HCT116 (cell line): ENCODE measurements around the gene CFAP43. TPM values are rescaled to one million over a fixed set of nuclear protein-coding genes. Genes with fewer than 3 reads are reported as not detected.
"Not testable (repeated sequence)": the region's sequence is repeated elsewhere in the genome, so short reads cannot be mapped to it uniquely, and the experiment has no call there.

Source experiments
- ATAC-seq: fragments of 200-7000 bp; cut with Tn5 transposase; 2 replicates; pipeline ENCODE4 v1.9.1; 2020; ENCODE audit warnings: mild to moderate bottlenecking, moderate library complexity
- BruUV-seq: library from RNA; stranded (reverse); fragments of 400-500 nt; replicated peaks from 2 replicates; lab custom pipeline; 2021; lab: Mats Ljungman, UMichigan
- CTCF ChIA-PET: fragments of 300-600 bp; sonication (Branson Sonifier 250); formaldehyde crosslinking; loops from one replicate; lab custom pipeline; 2021; ENCODE audit warnings: antibody characterized with exemption; lab: Charles Lee
- POLR2A ChIA-PET: fragments of 300-600, 350-600 bp; sonication (Branson Sonifier 250); formaldehyde crosslinking; loops from one replicate; lab custom pipeline; 2021; ENCODE audit warnings: antibody characterized with exemption; lab: Charles Lee
- RAD21 ChIA-PET, 2 experiments: fragments of 300-600 bp; sonication (Branson Sonifier 250); formaldehyde crosslinking; loops; one replicate each; lab custom pipeline; 2023; ENCODE audit warnings: low total read pairs in 2 of 2; ENCODE audit not compliant: uncharacterized antibody in 2 of 2, unreplicated experiment in 2 of 2, low non-redundant PET in 1 of 2; lab: Charles Lee
- DNase-seq: peaks from one replicate; pipeline ENCODE4 v3.0.0-alpha.2; 2010; ENCODE audit warnings: low read depth, low spot score
- H2AFZ ChIP-seq: fragments of 200-600 bp; shearing (Covaris generic), sonication (generic); 2 replicates; pipeline ENCODE4 v1.6.1; 2017; ENCODE audit warnings: low read depth, mixed run types, mixed read lengths, antibody characterized with exemption, low read length; ENCODE audit not compliant: poor library complexity, severe bottlenecking
- H3K27ac ChIP-seq: 2 replicates; pipeline ENCODE4 v1.5.1; 2012; ENCODE audit warnings: low read depth, low read length
- H3K27me3 ChIP-seq: fragments of 200-600 bp; sonication (generic); 2 replicates; pipeline ENCODE4 v1.6.1; 2016; ENCODE audit warnings: mixed run types, low read length, mixed read lengths; ENCODE audit not compliant: insufficient read depth
- H3K36me3 ChIP-seq, 2 experiments: fragments of 200-500 bp in 1 of 2; fragments of 200-600 bp in 1 of 2; sonication (Bioruptor generic) in 1 of 2; sonication (generic) in 1 of 2; 2 replicates each; pipeline versions ENCODE4 v1.5.1 to v1.6.1; 2014 to 2016; ENCODE audit warnings: low read length in 2 of 2, inconsistent platforms in 1 of 2, mixed read lengths in 1 of 2, mixed run types in 1 of 2; ENCODE audit not compliant: insufficient read depth in 2 of 2, control insufficient read depth in 1 of 2
- H3K4me1 ChIP-seq, 2 experiments: fragments of 200-600 bp in 1 of 2; sonication (generic) in 1 of 2; 2 replicates each; pipeline versions ENCODE4 v1.5.1 to v1.6.1; 2012 to 2017; ENCODE audit warnings: low read length in 2 of 2, inconsistent platforms in 1 of 2, mild to moderate bottlenecking in 1 of 2, mixed read lengths in 1 of 2, mixed run types in 1 of 2, moderate library complexity in 1 of 2; ENCODE audit not compliant: insufficient read depth in 2 of 2, control insufficient read depth in 1 of 2
- H3K4me2 ChIP-seq: fragments of 200-600 bp; sonication (generic); 2 replicates; pipeline ENCODE4 v1.6.1; 2017; ENCODE audit warnings: mixed run types, low read length, mixed read lengths
- H3K4me3 ChIP-seq, 2 experiments: fragments of 200-600 bp in 1 of 2; sonication (generic) in 1 of 2; replicated peaks in 1 of 2; 2 replicates each; pipeline ENCODE4 v1.5.1; 2011 to 2016; ENCODE audit warnings: low read length in 2 of 2, control low read depth in 1 of 2, low read depth in 1 of 2, mild to moderate bottlenecking in 1 of 2, mixed read lengths in 1 of 2, mixed run types in 1 of 2
- H3K79me2 ChIP-seq: fragments of 200-600 bp; sonication (generic); 2 replicates; pipeline ENCODE4 v1.6.1; 2017; ENCODE audit warnings: mild to moderate bottlenecking, mixed run types, low read length, moderate library complexity, mixed read lengths; ENCODE audit not compliant: insufficient read depth
- H3K9ac ChIP-seq: fragments of 200-600 bp; sonication (generic); 2 replicates; pipeline ENCODE4 v1.6.1; 2016; ENCODE audit warnings: low read length, mixed read lengths
- H3K9me2 ChIP-seq: fragments of 200-600 bp; sonication (generic), shearing (Covaris generic); 2 replicates; pipeline ENCODE4 v1.6.1; 2017; ENCODE audit warnings: mixed run types, mild to moderate bottlenecking, moderate library complexity; ENCODE audit not compliant: insufficient read depth
- H3K9me3 ChIP-seq, 2 experiments: fragments of 200-500 bp in 1 of 2; fragments of 200-600 bp in 1 of 2; sonication (Bioruptor generic) in 1 of 2; sonication (generic) in 1 of 2; 2 replicates each; pipeline ENCODE4 v1.6.1; 2014 to 2017; ENCODE audit warnings: low read length in 2 of 2, mixed read lengths in 2 of 2, inconsistent platforms in 1 of 2, low read depth in 1 of 2, mild to moderate bottlenecking in 1 of 2, mixed run types in 1 of 2, moderate library complexity in 1 of 2; ENCODE audit not compliant: control insufficient read depth in 1 of 2, insufficient read depth in 1 of 2
- H4K20me1 ChIP-seq: fragments of 200-600 bp; sonication (generic), shearing (Covaris generic); 2 replicates; pipeline ENCODE4 v1.6.1; 2017; ENCODE audit warnings: mixed run types, mild to moderate bottlenecking, moderate library complexity; ENCODE audit not compliant: insufficient read depth
- EGR1 ChIP-seq: IDR thresholded peaks from 2 replicates; pipeline ENCODE4 v1.6.1; 2012; ENCODE audit warnings: low read depth
- POLR2A ChIP-seq: IDR thresholded peaks from 2 replicates; pipeline ENCODE4 v1.7.0; 2011; ENCODE audit warnings: borderline replicate concordance; ENCODE audit not compliant: insufficient read depth, insufficient read length; ENCODE audit errors: extremely low read depth
- ZFX ChIP-seq: fragments of 450-650 bp; IDR thresholded peaks from 2 replicates; pipeline ENCODE4 v1.6.1; 2017
- ZNF274 ChIP-seq: fragments of 200-500 bp; sonication (Bioruptor generic); IDR thresholded peaks from 2 replicates; pipeline ENCODE4 v1.6.1; 2014; ENCODE audit warnings: mild to moderate bottlenecking, low read depth, low read length, inconsistent platforms
- intact Hi-C: fragments of 100-400 bp; cut with micrococcal nuclease; formaldehyde crosslinking; loops from 2 replicates; pipeline ENCODE4 v1.10.0; 2022
- total RNA-seq: library from RNA; stranded (reverse); gene quantifications from one replicate; pipeline ENCODE4 v1.2.1, GENCODE V29; 2021; ENCODE audit not compliant: unreplicated experiment
- TF ChIP-seq, protein P1 (sequence below): IDR thresholded peaks from 2 replicates; pipeline ENCODE4 v1.6.1; 2012
- TF ChIP-seq, protein P2 (sequence below), 3 experiments: fragments of 200-600 bp in 1 of 3; sonication (generic) in 1 of 3; IDR thresholded peaks in 2 of 3; conservative IDR thresholded peaks in 1 of 3; 2 replicates each; pipeline ENCODE4 v1.5.1; 2012 to 2017; ENCODE audit warnings: low read depth in 2 of 3, low read length in 2 of 3, antibody characterized with exemption in 1 of 3, borderline replicate concordance in 1 of 3, control low read depth in 1 of 3, mild to moderate bottlenecking in 1 of 3, mixed read lengths in 1 of 3, mixed run types in 1 of 3, moderate library complexity in 1 of 3; ENCODE audit not compliant: insufficient read depth in 1 of 3

CFAP43 gene
- total RNA-seq, 1 experiment from 2014 or later = 4.0 TPM

DNA sequence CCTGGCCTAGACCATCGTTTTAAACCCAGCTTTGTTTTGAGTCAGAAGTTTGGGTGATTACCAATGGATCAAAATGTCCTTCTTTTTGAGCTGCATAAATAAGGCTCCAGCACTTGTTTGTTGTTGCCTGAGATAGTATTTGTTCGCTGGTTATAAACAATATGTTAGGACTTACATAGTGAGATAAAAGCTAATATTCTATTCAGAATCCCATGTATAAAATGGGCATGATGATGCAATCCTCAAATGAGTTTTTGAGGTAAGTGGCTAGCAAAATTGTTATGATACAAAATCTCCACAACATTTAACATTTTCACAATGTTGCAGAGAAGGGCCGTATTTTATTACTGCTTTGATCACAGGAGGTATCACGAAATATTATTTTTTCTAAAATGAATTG is 48.5 kb downstream of the CFAP43 start:
- no peaks in the 10 kb centered on the region for H3K79me2 ChIP-seq
- intact Hi-C loops = no loop called here
- BruUV-seq = no TSS peak
- H3K9ac ChIP-seq = no peak overlapping the region
- H3K9me2 ChIP-seq = no peaks in the 10 kb centered on the region
- DNase-seq (no peak), ATAC-seq (no peak)
- H3K4me1 ChIP-seq = no peaks in the 10 kb centered on the region
- ChIA-PET RAD21 (no interaction called here), CTCF (interaction anchor here (0.7 kb wide), 1 partner anchor 42 kb away, joined by 3 read pairs; no protein-coding TSS in a partner anchor), POLR2A (no interaction called here)
- TF ChIP-seq, protein P1, sequence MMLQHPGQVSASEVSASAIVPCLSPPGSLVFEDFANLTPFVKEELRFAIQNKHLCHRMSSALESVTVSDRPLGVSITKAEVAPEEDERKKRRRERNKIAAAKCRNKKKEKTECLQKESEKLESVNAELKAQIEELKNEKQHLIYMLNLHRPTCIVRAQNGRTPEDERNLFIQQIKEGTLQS = no peak
- TF ChIP-seq POLR2A = no peak
- TF ChIP-seq ZFX = no peak
- TF ChIP-seq, protein P2, sequence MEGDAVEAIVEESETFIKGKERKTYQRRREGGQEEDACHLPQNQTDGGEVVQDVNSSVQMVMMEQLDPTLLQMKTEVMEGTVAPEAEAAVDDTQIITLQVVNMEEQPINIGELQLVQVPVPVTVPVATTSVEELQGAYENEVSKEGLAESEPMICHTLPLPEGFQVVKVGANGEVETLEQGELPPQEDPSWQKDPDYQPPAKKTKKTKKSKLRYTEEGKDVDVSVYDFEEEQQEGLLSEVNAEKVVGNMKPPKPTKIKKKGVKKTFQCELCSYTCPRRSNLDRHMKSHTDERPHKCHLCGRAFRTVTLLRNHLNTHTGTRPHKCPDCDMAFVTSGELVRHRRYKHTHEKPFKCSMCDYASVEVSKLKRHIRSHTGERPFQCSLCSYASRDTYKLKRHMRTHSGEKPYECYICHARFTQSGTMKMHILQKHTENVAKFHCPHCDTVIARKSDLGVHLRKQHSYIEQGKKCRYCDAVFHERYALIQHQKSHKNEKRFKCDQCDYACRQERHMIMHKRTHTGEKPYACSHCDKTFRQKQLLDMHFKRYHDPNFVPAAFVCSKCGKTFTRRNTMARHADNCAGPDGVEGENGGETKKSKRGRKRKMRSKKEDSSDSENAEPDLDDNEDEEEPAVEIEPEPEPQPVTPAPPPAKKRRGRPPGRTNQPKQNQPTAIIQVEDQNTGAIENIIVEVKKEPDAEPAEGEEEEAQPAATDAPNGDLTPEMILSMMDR (IDR thresholded peaks at IDR 0.05 in 2 of 3, conservative IDR thresholded peaks at IDR 0.05 in 1 of 3; ENCODE audit: borderline replicate concordance in 1 of 3, insufficient read depth in 1 of 3, low read depth in 2 of 3, low read length in 2 of 3) = no peak
- no peak for TF ChIP-seq ZNF274
- TF ChIP-seq EGR1 = no peak
- no peaks in the 10 kb centered on the region for H3K27me3 ChIP-seq
- no peaks in the 10 kb centered on the region for H3K36me3 ChIP-seq
- no peak overlapping the region for H3K4me2 ChIP-seq
- H2AFZ ChIP-seq = no peak overlapping the region
- no peak overlapping the region for H3K27ac ChIP-seq
- H4K20me1 ChIP-seq = no peaks in the 10 kb centered on the region
- H3K9me3 ChIP-seq = no peaks in the 10 kb centered on the region
- H3K4me3 ChIP-seq = no peak overlapping the region

DNA sequence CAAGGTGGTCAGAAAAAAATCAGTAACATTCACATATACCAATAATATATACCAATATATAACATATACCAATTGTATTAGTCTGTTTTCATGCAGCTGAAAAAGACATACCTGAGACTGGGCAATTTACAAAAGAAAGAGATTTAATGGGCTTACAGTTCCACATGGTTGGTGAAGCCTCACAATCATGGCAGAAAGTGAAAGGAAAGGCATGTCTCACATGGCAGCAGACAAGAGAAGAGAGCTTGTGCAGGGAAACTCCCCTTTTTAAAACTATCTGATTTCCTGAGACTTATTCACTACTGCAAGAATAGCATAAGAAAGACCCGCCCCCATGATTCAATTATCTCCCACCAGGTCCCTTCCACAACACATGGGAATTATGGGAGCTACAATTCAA is 58.0 kb downstream of the CFAP43 start:
- CTCF ChIA-PET, POLR2A ChIA-PET, BruUV-seq: not testable (repeated sequence)

More for the DNA sequence above, 58.0 kb downstream of the CFAP43 start:
- DNase-seq, RAD21 ChIA-PET, H3K4me2 ChIP-seq, H3K9me2 ChIP-seq, H3K4me1 ChIP-seq, intact Hi-C loops, H3K9me3 ChIP-seq, ATAC-seq, H3K36me3 ChIP-seq, H3K4me3 ChIP-seq, H3K27me3 ChIP-seq, H3K27ac ChIP-seq, H3K9ac ChIP-seq, H2AFZ ChIP-seq, H4K20me1 ChIP-seq, H3K79me2 ChIP-seq: not testable (repeated sequence)
